Activated naive CD4-positive, alpha-beta T cell treated with anti-CD3 and anti-CD28 coated beads for 36 hours (primary cell): ENCODE measurements around the gene PIK3CB. TPM values are rescaled to one million over a fixed set of nuclear protein-coding genes. Genes with fewer than 3 reads are reported as not detected.
"Not testable (repeated sequence)": the region's sequence is repeated elsewhere in the genome, so short reads cannot be mapped to it uniquely, and the experiment has no call there.

Source experiments
- CTCF ChIA-PET: fragments of 350-600 bp; sonication (Branson Sonifier 250); formaldehyde crosslinking; loops from one replicate; lab custom pipeline; 2021; ENCODE audit warnings: antibody characterized with exemption; lab: Charles Lee
- DNase-seq: peaks from one replicate; pipeline ENCODE4 v3.0.0-alpha.2; 2020
- H3K27ac Mint-ChIP-seq: one replicate; pipeline ENCODE4 v1.8.0; 2021; ENCODE audit warnings: mild to moderate bottlenecking, mixed read lengths
- H3K27me3 Mint-ChIP-seq: one replicate; pipeline ENCODE4 v1.8.0; 2021; ENCODE audit warnings: low read depth, mixed read lengths
- H3K36me3 Mint-ChIP-seq: one replicate; pipeline ENCODE4 v1.8.0; 2021; ENCODE audit warnings: low read depth, mixed read lengths
- H3K4me1 Mint-ChIP-seq: one replicate; pipeline ENCODE4 v1.8.0; 2021; ENCODE audit warnings: low read depth, mixed read lengths
- H3K4me3 Mint-ChIP-seq: one replicate; pipeline ENCODE4 v1.8.0; 2021; ENCODE audit warnings: mild to moderate bottlenecking, moderate library complexity, mixed read lengths
- H3K9me3 Mint-ChIP-seq: one replicate; pipeline ENCODE4 v1.8.0; 2021; ENCODE audit warnings: mixed read lengths
- intact Hi-C: fragments of 100-400 bp; cut with micrococcal nuclease; formaldehyde crosslinking; loops from one replicate; pipeline ENCODE4 v1.15.1; 2023
- total RNA-seq, 2 experiments: library from RNA; stranded (reverse); gene quantifications; one replicate each; pipeline ENCODE4 v1.2.3, GENCODE V29; 2021

The PIK3CB gene
- total RNA-seq, 2 experiments from 2014 or later = 19.2 to 20.6 TPM

DNA sequence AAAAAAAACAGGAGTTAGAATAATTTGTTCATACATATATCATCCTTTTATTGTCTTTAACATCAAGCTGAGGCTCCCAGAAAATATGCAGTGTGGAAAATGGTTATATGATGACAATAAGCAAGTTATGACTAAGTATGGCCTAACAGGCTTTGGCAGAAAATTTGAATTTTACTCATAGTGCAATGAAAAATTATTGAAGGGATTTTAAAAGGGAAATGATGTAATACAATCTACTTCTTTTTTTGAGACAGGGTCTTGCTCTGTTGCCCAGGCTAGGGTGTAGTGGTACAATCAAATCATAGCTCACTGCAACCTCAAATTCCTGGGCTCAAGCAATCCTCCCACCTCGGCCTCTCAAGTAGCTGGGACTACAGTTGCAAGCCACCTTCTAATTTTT is 147.5 kb downstream of the PIK3CB start:
- CTCF ChIA-PET = interaction anchor here (0.7 to 3.9 kb wide), 5 partner anchors 20 to 236 kb away, joined by 3 to 47 read pairs (median 4); partner anchors contain the start of gene CEP70
- peak overlapping the region; percentile 61 for H3K27ac Mint-ChIP-seq
- H3K36me3 Mint-ChIP-seq = peaks cover 21% of the 10 kb centered on the region
- peaks cover 15% of the 10 kb centered on the region for H3K4me1 Mint-ChIP-seq
- no peak overlapping the region for H3K4me3 Mint-ChIP-seq
- intact Hi-C loops = loop anchor here (1.0 to 5.0 kb wide), 4 partner anchors 80 to 505 kb away; partner anchors contain the start of genes CEP70 and FAIM
- no peak for DNase-seq
- no peaks in the 10 kb centered on the region for H3K27me3 Mint-ChIP-seq
- H3K9me3 Mint-ChIP-seq = no peaks in the 10 kb centered on the region

DNA sequence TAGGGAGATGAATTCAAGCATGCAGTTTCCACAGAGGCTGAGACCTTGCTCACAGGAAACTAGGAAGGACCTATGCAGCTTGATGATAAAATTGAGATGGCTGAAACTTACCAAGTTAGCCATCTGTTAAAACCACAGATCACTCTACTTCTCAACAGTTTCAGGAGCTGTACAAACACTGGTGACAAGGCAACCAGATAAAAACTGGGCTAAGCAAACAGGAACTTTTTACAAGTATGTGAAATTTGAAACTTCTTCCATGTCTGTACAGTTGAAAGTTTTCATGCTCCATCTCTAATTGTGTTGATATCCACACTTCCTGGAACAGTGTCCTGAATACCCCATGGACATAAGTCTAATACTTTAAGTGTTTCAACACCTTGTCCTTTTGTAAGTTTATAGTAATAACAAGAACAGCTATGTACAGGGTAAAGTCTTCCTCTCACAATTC is 147.9 kb downstream of the PIK3CB start:
- CTCF ChIA-PET = interaction anchor here (0.7 to 3.9 kb wide), 4 partner anchors 20 to 236 kb away, joined by 3 to 47 read pairs (median 6); no protein-coding TSS in a partner anchor
- DNase-seq = no peak
- intact Hi-C loops = loop anchor here (1.0 to 5.0 kb wide), 4 partner anchors 79 to 504 kb away; partner anchors contain the start of genes CEP70 and FAIM
- Mint-ChIP-seq H3K36me3 (peaks cover 22% of the 10 kb centered on the region), H3K4me3 (no peak overlapping the region), H3K4me1 (peaks cover 15% of the 10 kb centered on the region), H3K9me3 (no peaks in the 10 kb centered on the region), H3K27me3 (no peaks in the 10 kb centered on the region), H3K27ac (peak overlapping the region; percentile 61)

DNA sequence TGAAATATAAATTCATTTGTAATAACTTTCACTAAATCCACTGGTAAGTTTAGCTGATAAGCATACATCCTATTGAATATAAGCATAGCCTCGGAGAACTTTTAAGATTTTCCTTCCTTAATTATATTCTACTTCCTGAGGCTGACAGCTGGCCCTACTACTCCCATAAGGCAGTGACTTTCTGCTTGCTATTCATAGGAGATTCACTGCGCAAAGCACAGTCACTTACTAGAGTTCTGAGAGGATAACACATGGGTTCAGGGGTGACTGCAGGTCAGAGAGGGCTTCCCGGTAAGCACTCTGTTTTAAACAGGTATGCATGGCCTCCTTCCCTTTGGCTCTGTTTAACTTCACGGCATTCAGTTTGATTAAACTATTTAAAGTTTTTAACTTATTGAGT is 150.3 kb downstream of the PIK3CB start:
- no peak for DNase-seq
- Mint-ChIP-seq H3K27me3 (no peaks in the 10 kb centered on the region), H3K9me3 (no peaks in the 10 kb centered on the region), H3K36me3 (peaks cover 24% of the 10 kb centered on the region), H3K4me1 (peaks cover 12% of the 10 kb centered on the region), H3K4me3 (no peak overlapping the region), H3K27ac (no peak overlapping the region)
- CTCF ChIA-PET = interaction anchor here (1.5 kb wide), 1 partner anchor 231 kb away, joined by 4 read pairs; no protein-coding TSS in a partner anchor
- intact Hi-C loops = no loop called here

DNA sequence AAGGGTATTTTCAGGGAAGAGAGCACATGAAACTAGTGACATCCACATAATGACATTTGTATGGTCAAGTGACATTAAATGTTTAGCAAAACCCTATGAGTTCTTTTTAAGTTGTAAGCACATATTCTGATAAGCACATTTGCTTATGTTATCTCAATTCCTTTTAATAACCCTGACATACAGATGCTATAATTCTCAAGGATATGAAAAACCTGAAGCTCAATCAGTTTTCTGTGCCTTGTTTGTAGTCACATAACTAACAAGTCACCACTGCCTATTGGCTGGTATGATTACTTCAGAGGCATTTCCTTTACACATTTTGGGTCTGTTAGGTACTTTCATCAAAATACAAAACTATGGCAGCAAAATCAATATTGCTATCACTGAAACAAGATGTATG is 152.1 kb downstream of the PIK3CB start:
- intact Hi-C loops = no loop called here
- Mint-ChIP-seq H3K36me3 (peaks cover 23% of the 10 kb centered on the region), H3K27me3 (no peaks in the 10 kb centered on the region), H3K4me3 (no peak overlapping the region), H3K4me1 (peaks cover 10% of the 10 kb centered on the region), H3K27ac (no peak overlapping the region), H3K9me3 (no peaks in the 10 kb centered on the region)
- DNase-seq = no peak
- CTCF ChIA-PET = interaction anchor here (0.8 kb wide), 1 partner anchor 233 kb away, joined by 5 read pairs; no protein-coding TSS in a partner anchor

DNA sequence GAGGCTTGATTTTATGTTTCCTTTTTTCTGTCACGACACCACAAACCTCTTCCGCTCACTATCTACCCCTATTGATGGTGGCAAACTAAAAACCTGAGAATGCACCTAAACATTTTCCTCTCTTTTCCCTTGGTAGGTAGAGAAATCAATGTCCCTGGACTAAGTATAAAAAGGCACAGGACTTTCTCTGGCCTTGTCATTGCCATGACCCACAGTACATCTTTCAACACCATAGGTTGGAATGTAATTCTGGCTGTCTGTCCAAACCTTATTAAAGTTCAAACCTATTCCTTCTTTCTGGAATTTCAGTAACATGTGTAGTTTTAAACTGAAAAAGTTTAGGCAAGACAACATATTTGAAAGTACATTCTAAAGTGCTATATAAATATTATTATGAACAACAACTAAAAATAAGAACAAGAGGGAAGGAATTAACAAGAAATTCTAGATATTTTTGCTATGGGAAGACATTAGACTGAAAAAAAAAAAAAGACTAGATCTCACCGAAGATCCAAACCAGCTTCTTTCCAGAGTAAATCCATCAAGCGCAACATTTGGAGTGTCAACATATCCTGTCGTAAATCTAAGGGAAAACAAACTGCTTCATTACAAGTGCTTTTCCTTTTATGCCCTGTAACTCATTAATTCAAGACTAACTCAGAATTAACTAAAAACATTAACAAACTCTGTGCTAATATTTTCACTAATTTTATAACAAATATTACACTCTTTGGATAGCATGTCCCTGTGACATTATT is 153.1 kb downstream of the PIK3CB start:
- intact Hi-C loops = no loop called here
- Mint-ChIP-seq H3K4me3 (no peak overlapping the region), H3K27ac (no peak overlapping the region), H3K9me3 (peaks cover 2% of the 10 kb centered on the region), H3K27me3 (no peaks in the 10 kb centered on the region), H3K36me3 (peaks cover 22% of the 10 kb centered on the region), H3K4me1 (peaks cover 1% of the 10 kb centered on the region)
- no peak for DNase-seq
- CTCF ChIA-PET = no interaction called here

DNA sequence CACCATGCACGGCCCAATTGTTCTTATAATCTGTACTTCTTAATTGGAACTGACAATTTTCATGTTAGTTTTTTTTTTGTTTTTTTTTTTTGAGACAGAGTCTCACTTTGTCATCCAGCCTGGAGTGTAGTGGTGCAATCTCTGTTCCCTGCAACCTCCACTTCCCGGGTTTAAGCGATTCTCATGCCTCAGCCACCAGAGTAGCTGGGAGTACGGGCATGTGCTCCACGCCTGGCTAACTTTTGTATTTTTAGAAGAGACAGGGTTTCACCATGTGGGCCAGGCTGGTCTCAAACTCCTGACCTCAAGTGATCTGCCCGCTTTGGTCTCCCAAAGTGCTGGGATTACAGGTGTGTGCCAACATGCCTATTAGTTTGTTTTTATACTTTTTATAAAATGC is 153.8 kb downstream of the PIK3CB start:
- H3K27ac Mint-ChIP-seq, H3K4me1 Mint-ChIP-seq, H3K27me3 Mint-ChIP-seq, CTCF ChIA-PET, intact Hi-C loops, H3K4me3 Mint-ChIP-seq, H3K9me3 Mint-ChIP-seq, DNase-seq: not testable (repeated sequence)
- H3K36me3 Mint-ChIP-seq = peaks cover 26% of the 10 kb centered on the region

DNA sequence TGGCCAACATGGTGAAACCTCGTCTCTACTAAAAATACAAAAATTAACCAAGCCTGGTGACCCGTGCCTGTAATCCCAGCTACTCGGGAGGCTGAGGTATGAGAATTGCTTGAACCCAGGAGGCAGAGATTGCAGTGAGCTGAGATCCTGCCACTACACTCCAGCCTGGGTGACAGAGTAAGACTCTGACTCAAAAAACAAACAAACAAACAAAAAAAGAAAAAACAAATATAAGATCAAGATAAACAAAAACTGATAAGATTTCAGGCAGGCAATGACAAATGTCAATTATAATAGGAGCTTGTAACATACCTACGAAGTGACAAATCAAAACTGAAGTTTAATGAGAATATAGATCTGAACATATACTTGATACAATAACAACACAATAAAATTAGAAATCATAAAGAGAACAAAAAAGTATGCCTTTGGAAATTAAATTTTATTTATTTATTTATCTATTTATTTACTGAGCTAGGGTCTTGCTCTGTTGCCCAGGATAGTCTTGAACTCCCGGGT is 155.8 kb downstream of the PIK3CB start:
- no peaks in the 10 kb centered on the region for H3K4me1 Mint-ChIP-seq
- H3K27ac Mint-ChIP-seq = no peak overlapping the region

DNA sequence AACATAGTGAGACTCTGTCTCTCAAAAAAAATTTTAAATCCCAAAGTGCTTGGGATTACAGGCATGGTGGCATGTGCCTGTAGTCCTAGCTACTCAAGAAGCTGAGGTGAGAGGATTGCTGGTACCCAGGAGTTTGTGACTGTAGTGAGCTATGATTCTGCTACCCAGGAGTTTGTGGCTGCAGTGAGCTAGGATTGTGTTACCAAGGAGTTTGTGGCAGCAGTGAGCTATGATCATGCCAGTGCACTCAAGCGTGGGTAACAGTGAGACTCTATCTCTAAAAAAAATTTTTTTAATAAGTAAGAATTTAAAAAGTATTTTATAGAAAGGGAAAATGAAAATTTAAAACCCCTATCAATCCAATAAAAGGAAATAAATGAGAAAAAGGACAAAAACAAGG is 156.6 kb downstream of the PIK3CB start:
- H3K4me3 Mint-ChIP-seq = no peak overlapping the region
- no peak for DNase-seq
- intact Hi-C loops = no loop called here
- H3K36me3 Mint-ChIP-seq = peaks cover 51% of the 10 kb centered on the region
- CTCF ChIA-PET = interaction anchor here (0.6 to 2.5 kb wide), 2 partner anchors 24 to 238 kb away, joined by 5 to 14 read pairs; no protein-coding TSS in a partner anchor
- H3K4me1 Mint-ChIP-seq = no peaks in the 10 kb centered on the region
- no peak overlapping the region for H3K27ac Mint-ChIP-seq
- H3K27me3 Mint-ChIP-seq = no peaks in the 10 kb centered on the region
- peaks cover 15% of the 10 kb centered on the region for H3K9me3 Mint-ChIP-seq

More for the DNA sequence above, 155.8 kb downstream of the PIK3CB start:
- Mint-ChIP-seq H3K36me3 (peaks cover 44% of the 10 kb centered on the region), H3K9me3 (peaks cover 15% of the 10 kb centered on the region), H3K27me3 (no peaks in the 10 kb centered on the region), H3K4me3 (no peak overlapping the region)
- no peak for DNase-seq
- intact Hi-C loops = no loop called here
- CTCF ChIA-PET = interaction anchor here (0.6 to 2.5 kb wide), 5 partner anchors 23 to 261 kb away, joined by 3 to 14 read pairs (median 4); no protein-coding TSS in a partner anchor

DNA sequence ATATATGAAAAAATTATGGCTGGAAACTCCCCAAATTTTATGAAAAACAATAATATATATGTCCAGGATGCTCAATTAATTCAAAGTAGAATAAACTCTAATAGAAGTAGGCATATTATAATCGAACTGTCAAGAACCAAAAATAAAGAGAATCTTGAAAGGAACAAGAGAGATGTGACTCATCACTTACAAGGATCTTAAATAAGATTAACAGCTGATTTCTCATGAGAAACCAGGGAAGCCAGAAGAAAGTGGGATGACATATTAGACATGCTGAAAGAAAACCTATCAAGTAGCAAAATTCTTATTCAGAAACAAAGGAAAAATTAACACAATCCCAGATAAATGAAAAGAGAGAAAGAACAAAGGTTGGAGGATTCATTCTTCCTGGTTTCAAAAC is 159.3 kb downstream of the PIK3CB start:
- no peak overlapping the region for H3K4me3 Mint-ChIP-seq
- intact Hi-C loops = no loop called here
- no peak overlapping the region for H3K27ac Mint-ChIP-seq
- no peaks in the 10 kb centered on the region for H3K27me3 Mint-ChIP-seq
- H3K4me1 Mint-ChIP-seq = no peaks in the 10 kb centered on the region
- H3K9me3 Mint-ChIP-seq = peaks cover 15% of the 10 kb centered on the region
- H3K36me3 Mint-ChIP-seq = peaks cover 52% of the 10 kb centered on the region
- no peak for DNase-seq
- CTCF ChIA-PET = no interaction called here

DNA sequence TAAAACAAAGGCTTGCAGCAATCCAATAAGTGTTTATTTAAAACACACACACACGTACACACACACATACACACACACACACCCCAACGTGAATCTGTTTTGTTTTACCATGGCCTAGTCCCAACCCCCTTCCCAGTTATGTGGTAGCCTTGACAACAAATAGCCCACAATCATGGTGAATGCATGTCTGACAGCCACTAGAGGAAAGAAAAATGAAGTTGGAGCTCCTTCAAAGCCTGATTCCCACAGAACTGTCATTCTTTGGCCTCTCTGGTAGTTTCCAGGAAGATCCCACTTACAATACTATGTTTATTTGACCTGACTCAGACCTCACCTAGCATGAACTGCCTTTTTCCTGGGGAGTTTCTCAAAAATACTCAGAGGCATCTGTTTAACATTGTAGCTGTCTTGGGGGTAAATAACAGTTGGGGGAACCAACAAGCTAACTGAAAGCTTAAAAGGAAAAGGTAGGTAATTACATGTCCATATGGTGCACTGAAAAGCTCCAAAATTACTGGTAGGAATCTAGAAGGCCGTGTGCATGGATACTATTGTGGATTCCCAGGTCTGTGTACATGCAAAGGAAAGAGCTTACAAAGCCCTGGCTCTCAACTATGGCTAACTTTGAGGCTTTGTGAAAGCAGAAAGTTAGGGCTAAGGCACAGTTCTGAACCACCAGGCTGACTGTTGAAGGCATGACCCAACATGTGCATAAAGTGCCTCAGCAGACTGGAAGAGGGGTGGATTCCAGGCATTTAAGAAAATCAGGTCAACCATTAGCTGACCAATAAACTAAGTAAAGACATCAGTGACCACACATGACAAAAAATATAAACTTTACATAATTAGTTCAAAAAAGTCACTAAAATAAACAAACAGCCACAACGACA is 160.8 kb downstream of the PIK3CB start:
- no peak overlapping the region for H3K27ac Mint-ChIP-seq
- peaks cover 49% of the 10 kb centered on the region for H3K36me3 Mint-ChIP-seq
- CTCF ChIA-PET = interaction anchor here (0.5 to 1.1 kb wide), 2 partner anchors 242 to 607 kb away, joined by 3 to 4 read pairs; no protein-coding TSS in a partner anchor

DNA sequence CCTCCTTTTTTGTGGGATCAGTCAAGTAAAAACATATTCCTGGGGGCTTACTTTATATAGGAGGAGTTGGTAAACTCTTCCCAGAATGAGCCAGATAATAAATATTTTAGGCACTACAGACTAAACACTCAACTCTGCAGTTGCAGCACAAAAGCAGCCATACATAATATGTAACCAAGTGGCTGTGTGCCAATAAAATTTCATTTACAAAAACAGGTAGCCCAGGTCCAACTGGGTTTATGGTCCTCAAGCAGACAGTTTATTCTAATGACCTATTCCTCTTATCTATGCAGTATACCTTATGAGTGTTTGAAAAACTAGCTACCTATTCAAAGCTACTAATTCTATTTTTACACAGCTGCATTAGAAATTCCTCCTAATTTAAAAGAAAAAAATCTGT is 164.3 kb downstream of the PIK3CB start:
- CTCF ChIA-PET = interaction anchor here (0.6 to 1.3 kb wide), 3 partner anchors 80 to 261 kb away, joined by 3 to 4 read pairs (median 3); no protein-coding TSS in a partner anchor

More for the DNA sequence above, 160.8 kb downstream of the PIK3CB start:
- no peaks in the 10 kb centered on the region for H3K27me3 Mint-ChIP-seq
- no peaks in the 10 kb centered on the region for H3K4me1 Mint-ChIP-seq
- DNase-seq = no peak
- intact Hi-C loops = no loop called here
- no peak overlapping the region for H3K4me3 Mint-ChIP-seq
- H3K9me3 Mint-ChIP-seq = peaks cover 15% of the 10 kb centered on the region

More for the DNA sequence above, 164.3 kb downstream of the PIK3CB start:
- peaks cover 5% of the 10 kb centered on the region for H3K9me3 Mint-ChIP-seq
- no peaks in the 10 kb centered on the region for H3K27me3 Mint-ChIP-seq
- H3K4me3 Mint-ChIP-seq = no peak overlapping the region
- no peak for DNase-seq
- intact Hi-C loops = no loop called here
- H3K4me1 Mint-ChIP-seq = no peaks in the 10 kb centered on the region
- peaks cover 38% of the 10 kb centered on the region for H3K36me3 Mint-ChIP-seq
- H3K27ac Mint-ChIP-seq = no peak overlapping the region
